Endodermal cell (in vitro differentiated cells): ENCODE data around the gene TMCO4. TPM values are rescaled to one million over a fixed set of nuclear protein-coding genes. Genes with fewer than 3 reads are reported as not detected.
A peak's percentile ranks its signal among the peaks of the same experiment; 100 is the strongest.

Experiments
- DNase-seq: peaks from one replicate; pipeline ENCODE4 v3.0.0-alpha.2; 2017
- H3K27ac ChIP-seq: 2 replicates; pipeline ENCODE4 v1.5.1; 2013; ENCODE audit warnings: mild to moderate bottlenecking, low read depth, low read length, moderate library complexity
- H3K27me3 ChIP-seq: 2 replicates; pipeline ENCODE4 v1.6.1; 2013; ENCODE audit warnings: mild to moderate bottlenecking, low read length, moderate library complexity; ENCODE audit not compliant: insufficient read depth, control insufficient read depth, poor library complexity, severe bottlenecking
- H3K36me3 ChIP-seq: 2 replicates; pipeline ENCODE4 v1.7.0; 2013; ENCODE audit warnings: mild to moderate bottlenecking, low read length, moderate library complexity; ENCODE audit not compliant: control insufficient read depth, insufficient read depth
- H3K4me1 ChIP-seq: one replicate; pipeline ENCODE4 v1.7.0; 2013; ENCODE audit warnings: low read length; ENCODE audit not compliant: control insufficient read depth, insufficient read depth
- H3K4me3 ChIP-seq: 2 replicates; pipeline ENCODE4 v1.5.1; 2013; ENCODE audit warnings: mild to moderate bottlenecking, low read length, moderate library complexity
- H3K9ac ChIP-seq: 2 replicates; pipeline ENCODE4 v1.6.1; 2013; ENCODE audit warnings: mild to moderate bottlenecking, low read length, moderate library complexity; ENCODE audit not compliant: poor library complexity, severe bottlenecking; ENCODE audit errors: extremely low read depth
- H3K9me3 ChIP-seq: 2 replicates; pipeline ENCODE4 v1.6.1; 2013; ENCODE audit warnings: mild to moderate bottlenecking, low read length, moderate library complexity; ENCODE audit not compliant: control insufficient read depth
- H3K27ac Mint-ChIP-seq: 2 replicates; pipeline ENCODE4 v1.8.0; 2020; ENCODE audit warnings: mixed read lengths
- H3K27me3 Mint-ChIP-seq: 2 replicates; pipeline ENCODE4 v1.8.0; 2021; ENCODE audit warnings: mild to moderate bottlenecking, mixed read lengths; ENCODE audit not compliant: insufficient read depth
- H3K36me3 Mint-ChIP-seq: 2 replicates; pipeline ENCODE4 v1.8.0; 2020; ENCODE audit warnings: low read depth, mixed read lengths
- H3K4me1 Mint-ChIP-seq: 2 replicates; pipeline ENCODE4 v1.8.0; 2020; ENCODE audit warnings: mixed read lengths
- H3K4me3 Mint-ChIP-seq: 2 replicates; pipeline ENCODE4 v1.8.0; 2020; ENCODE audit warnings: mild to moderate bottlenecking, moderate library complexity, mixed read lengths
- H3K9me3 Mint-ChIP-seq: 2 replicates; pipeline ENCODE4 v1.8.0; 2020; ENCODE audit warnings: mild to moderate bottlenecking, mixed read lengths
- WGBS, 2 experiments: methylation state at CpG; one replicate each; pipeline versions ENCODE4 v1.1.5 to v1.1.7; 2013; ENCODE audit warnings: missing lambda C conversion rate in 2 of 2, mixed read lengths in 1 of 2; ENCODE audit not compliant: insufficient coverage in 1 of 2, insufficient read length in 1 of 2; 5-methylcytosine and 5-hydroxymethylcytosine counted together
- total RNA-seq, 2 donors: library from RNA; stranded (reverse); fragmentation: NEBNext Ultra II Directional in 1 of 2; extraction: Animal tissue kit (Norgen Biotek cat#: 25700) in 1 of 2; gene quantifications; 2 replicates in 1 of 2; 3 replicates in 1 of 2; pipeline ENCODE4 v1.2.1, GENCODE V29; 2021
- TF ChIP-seq, protein P1 (sequence below): fragments of 200-600 bp; sonication (generic); conservative IDR thresholded peaks from 2 replicates; pipeline ENCODE4 v1.5.0; 2021; ENCODE audit warnings: antibody characterized with exemption, mild to moderate bottlenecking

The TMCO4 gene
- total RNA-seq, 2 donors from 2014 or later = 6.2 to 6.6 TPM

- H3K4me1 Mint-ChIP-seq = no peaks in the 10 kb centered on the region
- no peaks in the 10 kb centered on the region for H3K36me3 Mint-ChIP-seq
- H3K36me3 ChIP-seq = no peaks in the 10 kb centered on the region
- 89 to 100% methylated on average over 3 to 4 of the region's 4 CpGs for WGBS, 2 experiments
- no peak overlapping the region for H3K27ac ChIP-seq
- H3K9me3 Mint-ChIP-seq = no peaks in the 10 kb centered on the region
- H3K4me3 Mint-ChIP-seq = no peak overlapping the region
- peaks cover 39% of the 10 kb centered on the region for H3K27me3 Mint-ChIP-seq
- H3K9me3 ChIP-seq = no peaks in the 10 kb centered on the region
- peaks cover 6% of the 10 kb centered on the region for H3K27me3 ChIP-seq
- H3K9ac ChIP-seq = no peak overlapping the region
- H3K27ac Mint-ChIP-seq = no peak overlapping the region
- no peak for DNase-seq
- H3K4me1 ChIP-seq = no peaks in the 10 kb centered on the region
- TF ChIP-seq, protein P1, sequence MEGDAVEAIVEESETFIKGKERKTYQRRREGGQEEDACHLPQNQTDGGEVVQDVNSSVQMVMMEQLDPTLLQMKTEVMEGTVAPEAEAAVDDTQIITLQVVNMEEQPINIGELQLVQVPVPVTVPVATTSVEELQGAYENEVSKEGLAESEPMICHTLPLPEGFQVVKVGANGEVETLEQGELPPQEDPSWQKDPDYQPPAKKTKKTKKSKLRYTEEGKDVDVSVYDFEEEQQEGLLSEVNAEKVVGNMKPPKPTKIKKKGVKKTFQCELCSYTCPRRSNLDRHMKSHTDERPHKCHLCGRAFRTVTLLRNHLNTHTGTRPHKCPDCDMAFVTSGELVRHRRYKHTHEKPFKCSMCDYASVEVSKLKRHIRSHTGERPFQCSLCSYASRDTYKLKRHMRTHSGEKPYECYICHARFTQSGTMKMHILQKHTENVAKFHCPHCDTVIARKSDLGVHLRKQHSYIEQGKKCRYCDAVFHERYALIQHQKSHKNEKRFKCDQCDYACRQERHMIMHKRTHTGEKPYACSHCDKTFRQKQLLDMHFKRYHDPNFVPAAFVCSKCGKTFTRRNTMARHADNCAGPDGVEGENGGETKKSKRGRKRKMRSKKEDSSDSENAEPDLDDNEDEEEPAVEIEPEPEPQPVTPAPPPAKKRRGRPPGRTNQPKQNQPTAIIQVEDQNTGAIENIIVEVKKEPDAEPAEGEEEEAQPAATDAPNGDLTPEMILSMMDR = no peak
- no peak overlapping the region for H3K4me3 ChIP-seq
Measured at GRCh38 chr1:19776933-19777332, 22.8 kb downstream of the TMCO4 start.

- Histone ChIP-seq H3K4me3 (no peak overlapping the region), H3K27ac (no peak overlapping the region), H3K9ac (no peak overlapping the region), H3K4me1 (no peaks in the 10 kb centered on the region), H3K27me3 (peaks cover 4% of the 10 kb centered on the region), H3K9me3 (no peaks in the 10 kb centered on the region), H3K36me3 (no peaks in the 10 kb centered on the region)
- DNase-seq = no peak
- Mint-ChIP-seq H3K27me3 (peaks cover 33% of the 10 kb centered on the region), H3K27ac (peak overlapping the region; percentile 29), H3K4me1 (no peaks in the 10 kb centered on the region), H3K4me3 (no peak overlapping the region), H3K36me3 (no peaks in the 10 kb centered on the region), H3K9me3 (no peaks in the 10 kb centered on the region)
- TF ChIP-seq, protein P1 = no peak
- 92 to 100% methylated on average over 4 to 5 of the region's 5 CpGs for WGBS, 2 experiments
Measured at GRCh38 chr1:19776287-19776686, 23.4 kb downstream of the TMCO4 start.

DNA sequence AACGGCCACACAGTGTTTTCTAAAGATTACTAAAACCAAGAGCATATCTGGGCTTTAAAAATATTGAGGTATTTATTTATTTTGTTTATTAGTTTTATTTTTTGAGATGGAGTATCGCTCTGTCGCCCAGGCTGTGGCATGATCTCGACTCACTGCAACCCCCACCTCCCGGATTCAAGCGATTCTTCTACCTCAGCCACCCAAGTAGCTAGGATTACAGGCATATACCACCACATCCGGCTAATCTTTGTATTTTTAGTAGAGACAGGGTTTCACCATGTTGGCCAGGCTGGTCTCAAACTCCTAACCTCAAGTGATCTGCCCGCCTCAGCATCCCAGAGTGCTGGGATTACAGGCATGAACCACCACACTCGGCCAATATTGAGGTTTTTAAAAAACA lies 23.9 kb downstream of the TMCO4 start:
- H3K27ac ChIP-seq = no peak overlapping the region
- WGBS, 2 experiments = 91 to 100% methylated on average over 3 to 9 of the region's 9 CpGs
- H3K27me3 ChIP-seq = peaks cover 3% of the 10 kb centered on the region
- Mint-ChIP-seq H3K27ac (peak overlapping the region; percentile 29), H3K4me3 (no peak overlapping the region), H3K36me3 (no peaks in the 10 kb centered on the region), H3K9me3 (no peaks in the 10 kb centered on the region), H3K27me3 (peaks cover 30% of the 10 kb centered on the region), H3K4me1 (no peaks in the 10 kb centered on the region)
- H3K9ac ChIP-seq = no peak overlapping the region
- DNase-seq = no peak
- H3K4me1 ChIP-seq = no peaks in the 10 kb centered on the region
- no peak overlapping the region for H3K4me3 ChIP-seq
- TF ChIP-seq, protein P1 = no peak
- no peaks in the 10 kb centered on the region for H3K9me3 ChIP-seq
- no peaks in the 10 kb centered on the region for H3K36me3 ChIP-seq
